ENCODE measurements around the gene CLIC4.
"Not testable (repeated sequence)": the region's sequence is repeated elsewhere in the genome, so short reads cannot be mapped to it uniquely, and the experiment has no call there.

CLIC4 gene

GRCh38 chr1:24875991-24876506 lies 130.8 kb downstream of the CLIC4 start:
- no peak for DNase-seq (ENCODE audit: low read depth)

- DNase-seq (ENCODE audit: low read depth) = no peak
These were observed 132.8 kb downstream of the CLIC4 start for GRCh38 chr1:24878045-24878444.

GRCh38 chr1:24878775-24879742 lies 133.8 kb downstream of the CLIC4 start:
- no peak for DNase-seq (ENCODE audit: low read depth)

GRCh38 chr1:24881034-24881433 lies 135.8 kb downstream of the CLIC4 start:
- DNase-seq (ENCODE audit: low read depth) = no peak

- no peak for DNase-seq (ENCODE audit: low read depth)
These were observed 139.5 kb downstream of the CLIC4 start for GRCh38 chr1:24884751-24885150.

GRCh38 chr1:24886241-24886640 lies 141.0 kb downstream of the CLIC4 start:
- DNase-seq (ENCODE audit: low read depth) = no peak

DNA sequence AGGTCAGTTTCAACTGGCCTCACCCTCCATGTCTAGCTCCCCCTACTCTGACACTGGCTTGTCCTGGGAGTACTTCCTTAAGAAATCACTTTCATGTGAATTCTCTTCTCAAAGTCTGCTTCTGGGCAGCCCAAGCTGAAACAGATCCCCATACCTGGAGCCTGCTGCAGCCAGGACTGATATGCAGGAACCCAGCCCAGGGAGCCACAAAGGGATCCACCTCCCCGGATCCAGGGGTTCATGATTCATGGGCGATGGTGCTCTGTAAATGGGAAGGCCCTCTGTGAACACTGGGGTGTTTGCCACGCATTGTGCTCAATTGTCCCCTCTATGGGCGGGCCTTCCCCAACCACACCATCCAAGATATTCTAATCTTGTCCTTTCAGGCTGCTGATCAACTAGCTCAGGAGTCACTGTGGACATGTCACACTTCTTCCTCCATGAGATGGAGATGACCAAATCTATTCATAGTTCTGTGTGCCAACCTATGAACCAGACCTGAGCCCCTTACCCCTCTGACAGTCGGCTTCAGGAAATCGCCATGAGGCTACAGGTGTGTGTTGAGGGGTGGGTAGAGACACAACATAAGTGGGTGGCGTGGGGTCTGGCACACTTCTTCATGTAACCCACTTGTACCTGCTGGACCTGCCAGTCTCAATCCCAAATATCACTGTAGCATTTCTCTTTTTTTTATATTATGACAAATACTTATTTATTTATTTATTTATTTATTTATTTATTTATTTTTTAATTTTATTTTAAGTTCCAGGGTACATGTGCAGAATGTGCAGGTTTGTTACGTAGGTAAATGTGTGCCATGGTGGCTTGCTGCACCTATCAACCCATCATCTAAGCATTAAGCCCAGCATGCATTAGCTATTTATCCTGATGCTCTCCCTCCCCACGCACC lies 143.1 kb downstream of the CLIC4 start:
- no peak for DNase-seq (ENCODE audit: low read depth)

DNA sequence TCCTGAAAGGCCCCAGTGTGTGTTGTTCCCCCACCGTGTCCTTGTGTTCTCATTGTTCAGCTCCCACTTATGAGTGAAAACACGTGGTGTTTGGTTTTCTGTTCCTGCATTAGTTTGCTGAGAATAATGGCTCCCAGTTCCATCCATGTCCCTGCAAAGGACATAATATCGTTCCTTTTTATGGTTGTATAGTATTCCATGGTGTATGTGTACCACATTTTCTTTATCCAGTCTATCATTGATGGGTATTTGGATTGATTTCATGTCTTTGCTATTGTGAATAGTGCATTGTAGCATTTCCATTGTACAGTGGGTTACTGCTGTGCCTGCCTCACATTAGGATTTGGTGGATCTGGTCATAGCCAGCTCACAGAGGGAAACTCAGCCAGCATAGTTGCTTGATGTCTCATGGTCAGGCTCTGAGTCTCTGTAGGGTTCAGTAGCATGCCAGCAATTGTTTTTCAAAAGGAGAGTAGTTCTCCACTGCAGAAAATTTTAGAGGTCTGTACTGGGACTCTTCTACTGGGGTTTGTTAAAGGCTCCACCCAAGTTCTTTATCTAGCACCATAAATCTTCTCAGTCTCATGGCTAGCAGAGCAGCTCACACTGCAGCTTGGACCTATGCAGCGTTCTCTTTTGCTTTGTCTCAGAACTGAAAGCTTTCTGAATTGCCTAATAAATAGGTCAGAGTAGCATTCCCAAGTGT lies 143.9 kb downstream of the CLIC4 start:
- DNase-seq (ENCODE audit: low read depth) = no peak

DNA sequence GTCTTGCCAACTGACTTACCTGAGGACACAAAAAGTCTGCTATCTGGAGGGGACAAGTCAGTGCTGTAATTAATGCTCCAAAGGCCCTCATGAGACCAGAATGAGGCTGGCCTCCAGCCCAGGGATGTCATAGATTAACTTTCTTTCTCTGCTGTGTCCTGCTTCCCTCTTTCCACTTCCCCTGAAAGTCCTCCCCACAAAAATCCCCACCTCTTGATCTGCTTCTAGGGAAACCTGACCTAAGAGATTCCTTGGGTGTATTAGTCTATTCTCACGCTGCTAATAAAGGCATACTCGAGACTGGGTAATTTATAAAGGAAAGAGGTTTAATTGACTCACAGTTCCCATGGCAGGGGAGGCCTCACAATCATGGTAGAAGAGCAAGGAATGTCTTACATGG lies 145.6 kb downstream of the CLIC4 start:
- DNase-seq (ENCODE audit: low read depth) = no peak

GRCh38 chr1:24891367-24891766 lies 146.1 kb downstream of the CLIC4 start:
- not testable (repeated sequence) for DNase-seq (ENCODE audit: low read depth)

DNA sequence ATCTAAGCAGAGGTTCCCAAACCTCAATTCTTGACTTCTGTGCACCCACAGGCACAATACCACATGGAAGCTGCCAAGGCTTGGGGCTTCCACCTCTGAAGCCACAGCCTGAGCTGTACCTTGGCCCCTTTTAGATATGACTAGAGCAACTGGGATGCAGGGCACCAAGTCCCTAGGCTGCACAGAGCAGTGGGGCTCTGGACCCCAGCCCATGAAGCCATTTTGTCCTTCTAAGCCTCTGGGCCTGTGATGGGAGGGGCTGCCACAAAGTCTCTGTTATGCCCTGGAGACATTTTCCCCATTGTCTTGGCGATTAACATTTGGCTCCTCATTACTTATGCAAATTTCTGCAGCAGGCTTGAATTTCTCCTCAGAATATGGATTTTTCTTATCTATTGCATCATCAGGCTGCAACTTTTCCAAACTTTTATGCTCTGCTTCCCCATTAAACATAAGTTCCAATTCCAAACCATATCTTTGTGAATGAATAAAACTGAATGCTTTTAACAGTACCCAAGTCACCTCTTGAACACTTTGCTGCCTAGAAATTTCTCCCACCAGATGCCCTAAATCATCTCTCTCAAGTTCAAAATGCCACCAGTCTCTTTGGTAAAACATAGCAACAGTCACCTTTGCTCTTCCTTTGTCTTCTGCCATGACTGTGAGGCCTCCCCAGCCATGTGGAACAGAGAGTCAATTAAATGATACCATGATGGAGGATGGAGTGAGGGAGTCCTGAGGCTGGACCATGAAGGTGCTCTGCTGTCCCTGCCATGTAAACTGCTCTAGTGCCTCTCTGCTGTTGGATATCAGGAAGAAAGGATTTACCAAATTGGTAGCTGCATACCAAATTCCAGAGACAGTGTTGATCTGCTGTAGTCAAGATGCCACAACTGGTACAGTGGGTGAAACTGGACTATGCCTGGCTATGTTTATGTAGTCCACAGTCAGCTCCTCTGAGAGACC lies 147.2 kb downstream of the CLIC4 start:
- DNase-seq (ENCODE audit: low read depth) = no peak

DNA sequence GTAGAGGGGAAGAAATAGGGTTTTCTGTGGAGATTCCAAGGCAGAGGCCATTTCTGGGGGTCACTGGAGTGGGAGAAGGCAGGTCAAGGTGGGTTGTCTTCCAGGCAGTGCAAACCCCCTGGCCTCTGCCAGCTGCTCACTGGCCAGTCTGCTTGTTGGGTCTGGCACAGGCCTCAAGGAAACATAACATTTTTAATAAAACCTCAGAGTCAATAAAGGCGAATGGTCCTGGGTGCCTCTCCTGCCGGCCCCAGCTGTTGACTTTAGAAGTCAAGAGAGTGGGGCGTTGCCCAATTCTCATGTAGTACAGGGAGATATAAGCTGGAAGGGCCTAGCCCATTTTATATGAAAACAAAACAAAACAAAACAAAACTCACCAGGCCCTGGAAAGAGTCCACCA lies 148.2 kb downstream of the CLIC4 start:
- DNase-seq (ENCODE audit: low read depth) = no peak

Data from activated T-cell treated with anti-CD3 and anti-CD28 coated beads for 24 hours (primary cell).